Medulla oblongata (tissue), 1 donor: Measurements from ENCODE around the gene LOXL3.

Experiments used
- DNase-seq: peaks from one replicate; pipeline ENCODE4 v3.0.0-alpha.2; 2015; ENCODE audit errors: extremely low spot score

LOXL3 gene

DNA sequence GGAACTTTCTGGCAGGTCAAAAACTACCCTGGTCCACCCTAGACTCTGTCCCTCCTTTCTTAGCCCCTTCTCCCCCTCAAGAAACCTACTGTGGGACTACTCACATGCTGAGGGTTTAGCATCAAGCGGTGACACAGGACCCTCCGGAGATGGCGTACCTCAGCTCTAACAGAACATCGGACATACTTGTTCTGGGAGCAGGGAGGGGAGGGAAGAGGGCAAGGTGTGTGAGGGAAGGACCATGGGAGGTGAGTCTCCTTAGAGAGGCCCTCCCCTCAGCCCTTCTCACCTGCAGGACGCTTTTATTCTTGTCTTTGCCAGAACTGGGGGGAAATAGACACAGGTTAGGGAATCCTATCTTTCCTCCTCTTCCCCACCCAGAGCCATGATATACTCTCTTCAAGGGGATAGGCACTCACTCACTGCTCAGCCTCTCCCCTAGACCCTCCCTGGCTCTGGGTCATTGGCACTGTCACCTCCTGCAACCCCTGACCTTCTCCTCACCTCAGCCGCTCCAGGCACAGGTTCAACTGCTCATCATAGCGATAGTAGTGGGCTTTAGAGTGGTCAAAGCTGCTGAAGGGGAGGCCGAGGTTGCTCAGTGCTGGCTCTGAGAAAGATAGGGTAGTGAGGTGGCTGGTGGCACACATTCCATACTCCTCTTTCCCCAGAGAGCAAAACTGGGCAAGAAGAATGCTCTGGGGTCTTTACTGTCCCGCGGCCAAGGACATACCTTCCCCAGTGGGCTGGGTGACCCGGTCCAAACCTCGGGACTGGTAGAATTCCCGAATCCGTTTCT is 48.1 kb downstream of the LOXL3 start:
- no peak for DNase-seq

DNA sequence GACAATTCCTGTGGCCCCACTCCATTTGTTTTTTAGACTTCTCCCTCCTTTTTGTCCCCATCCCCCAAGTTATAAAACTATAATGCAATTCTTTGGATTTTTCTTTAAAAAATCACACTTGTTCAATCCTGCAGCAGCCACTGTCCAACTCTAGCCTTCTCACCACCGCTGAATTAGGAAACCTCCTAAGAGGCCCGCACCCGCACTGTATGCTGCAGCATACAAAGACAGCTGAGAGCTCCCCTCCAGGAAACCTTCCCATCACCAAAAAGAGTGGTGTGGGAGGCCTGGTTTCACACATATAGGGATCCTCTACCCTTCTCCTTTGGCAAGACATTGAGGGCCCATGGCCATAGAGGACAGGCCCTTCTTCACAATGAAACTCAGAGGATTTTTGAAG is 49.2 kb downstream of the LOXL3 start:
- DNase-seq: no peak

DNA sequence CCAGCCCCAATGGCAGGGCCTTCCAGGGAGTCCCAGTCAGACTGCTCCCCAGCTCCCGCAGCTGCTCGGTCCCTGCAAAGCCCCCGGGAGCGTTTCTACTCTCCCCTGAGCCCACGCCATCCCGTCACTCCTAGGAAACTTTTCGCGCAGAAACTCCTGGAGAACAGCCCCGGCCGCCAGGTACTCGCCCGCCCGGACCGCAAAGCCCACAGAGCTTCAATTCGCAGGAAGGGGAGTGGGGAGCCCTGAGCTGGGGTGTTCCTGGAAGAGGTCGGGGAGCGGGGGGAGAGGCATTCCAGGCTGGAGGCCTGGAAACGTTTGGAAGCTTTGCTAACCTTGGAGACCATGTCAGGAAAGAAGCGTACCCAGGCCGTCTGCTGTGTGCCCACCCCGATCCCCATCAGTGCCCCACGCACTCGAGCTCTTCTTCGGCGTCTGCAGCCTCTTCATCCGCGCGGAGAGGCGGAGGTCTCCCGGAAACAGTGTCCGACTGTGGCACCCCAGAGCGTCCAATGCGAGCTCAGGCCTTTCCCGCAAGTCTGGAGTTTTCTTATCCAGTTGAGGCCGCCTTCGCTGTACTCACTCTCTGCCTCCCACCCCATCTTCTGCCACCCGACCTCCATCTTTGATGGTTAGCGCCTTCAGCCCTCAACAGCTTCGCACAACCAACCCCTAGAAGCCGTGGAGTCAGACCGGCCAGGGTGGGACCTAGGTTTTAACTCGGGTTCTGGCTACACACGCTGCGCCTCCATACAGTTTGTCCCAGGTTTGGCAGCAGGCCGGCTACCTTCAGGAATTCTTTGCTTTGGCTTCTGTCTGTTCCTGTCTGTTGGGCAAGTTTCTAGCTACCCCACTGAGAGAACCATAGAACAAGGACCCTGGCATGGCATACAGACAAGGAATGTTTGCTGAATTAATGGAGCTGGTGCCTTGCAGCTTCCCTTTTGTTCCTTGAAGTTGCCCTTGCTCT is 50.0 kb downstream of the LOXL3 start:
- no peak for DNase-seq

DNA sequence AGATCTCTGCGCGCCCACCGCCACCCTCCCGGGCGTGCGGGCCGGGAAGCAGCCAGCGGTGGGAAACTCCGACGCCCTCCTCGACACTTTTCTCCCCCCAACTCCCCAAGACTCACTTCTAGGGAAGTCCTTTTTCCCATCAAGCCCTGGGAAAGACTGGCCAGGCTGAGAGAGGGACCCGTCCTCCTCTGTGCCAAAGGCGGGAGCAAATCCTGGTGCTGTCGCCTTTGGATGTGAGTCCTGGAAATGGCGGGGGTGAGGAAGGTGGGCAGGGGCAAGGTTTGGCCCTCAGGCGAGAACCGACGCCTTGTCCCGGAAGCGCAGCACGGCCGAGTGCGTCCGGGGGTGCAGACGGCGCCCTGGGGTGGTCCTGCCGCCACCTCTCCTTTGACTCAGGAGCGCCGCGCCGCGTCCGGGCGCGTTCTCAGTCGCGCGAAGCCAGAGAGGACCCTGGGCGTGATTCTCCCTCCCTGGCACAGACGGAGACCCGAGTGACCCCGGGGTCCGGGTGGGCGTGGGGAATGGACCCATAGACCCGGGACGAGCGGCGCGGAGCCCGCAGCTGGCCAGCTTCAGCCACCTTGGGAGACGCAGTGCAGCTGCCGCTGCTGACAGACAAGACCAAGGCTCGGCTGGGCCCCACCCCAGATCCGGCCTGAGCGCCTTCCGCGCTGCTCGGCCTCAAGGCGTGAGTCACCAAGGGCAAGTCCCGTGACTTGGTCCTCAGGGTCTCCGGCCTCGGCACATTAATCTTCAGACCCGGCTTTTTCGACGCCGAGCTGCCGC is 50.8 kb downstream of the LOXL3 start:
- no peak for DNase-seq

DNA sequence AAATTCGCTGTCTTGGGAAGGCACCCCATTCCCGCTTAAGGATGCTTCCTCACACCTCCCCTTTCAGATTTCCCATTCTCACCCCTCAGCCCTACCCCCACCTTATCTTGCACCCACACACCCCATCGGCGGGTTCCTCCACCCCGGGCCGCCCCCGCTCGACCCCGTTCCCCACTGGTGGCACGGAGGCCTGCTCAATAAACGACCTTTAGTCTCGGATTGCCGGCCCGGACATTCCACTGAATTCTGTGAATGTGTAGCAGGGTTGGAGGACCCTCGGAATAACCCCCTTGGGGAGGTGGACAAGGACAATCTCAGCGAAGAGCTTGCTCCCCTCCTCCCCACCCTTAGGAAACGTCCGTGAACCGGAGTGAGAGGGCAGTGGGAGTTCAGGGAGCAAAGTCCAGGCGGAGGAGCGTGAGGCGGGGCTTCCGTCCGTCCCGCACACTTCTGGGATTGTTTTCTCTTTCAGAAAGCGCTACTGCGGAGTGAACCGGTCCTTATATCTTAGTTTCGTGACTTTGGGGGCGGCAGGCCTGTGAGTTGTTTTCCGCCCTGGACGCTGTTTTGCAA is 51.5 kb downstream of the LOXL3 start:
- DNase-seq: no peak

DNA sequence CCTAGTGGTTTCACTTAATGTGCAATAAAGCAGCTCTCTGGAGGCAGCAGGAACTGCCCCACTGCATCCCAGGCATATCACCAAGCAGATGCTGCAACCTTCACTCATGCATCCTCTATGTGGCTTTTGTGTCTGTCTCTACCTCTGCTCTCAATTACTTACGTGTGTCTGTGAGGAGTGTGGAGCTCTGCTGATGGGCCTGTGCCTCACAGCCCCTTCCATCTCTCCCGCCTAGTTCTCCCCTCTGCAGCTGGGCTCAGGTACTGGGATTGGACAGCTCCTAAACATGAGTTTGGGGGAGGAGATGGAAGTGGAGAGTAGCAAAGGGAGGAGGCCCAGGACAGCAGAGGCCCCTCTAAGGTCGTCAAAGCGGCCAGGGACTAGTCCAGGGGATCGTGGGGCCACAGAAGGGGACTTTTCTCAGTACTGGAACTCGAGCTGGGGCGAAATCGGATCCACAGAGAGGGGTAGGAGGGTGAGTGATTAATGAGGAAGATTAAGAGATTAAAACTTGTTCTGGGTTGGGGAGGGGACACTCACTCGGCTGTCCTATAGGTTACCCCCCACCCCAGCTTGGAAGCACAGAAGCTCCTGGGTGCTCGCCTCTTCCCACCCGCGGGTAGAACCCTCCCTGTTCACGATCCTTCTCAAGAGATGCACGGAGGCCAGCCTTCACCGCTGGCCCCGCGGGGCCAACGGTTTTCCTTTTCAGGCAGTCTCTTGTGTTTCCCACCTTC is 52.2 kb downstream of the LOXL3 start:
- no peak for DNase-seq

DNA sequence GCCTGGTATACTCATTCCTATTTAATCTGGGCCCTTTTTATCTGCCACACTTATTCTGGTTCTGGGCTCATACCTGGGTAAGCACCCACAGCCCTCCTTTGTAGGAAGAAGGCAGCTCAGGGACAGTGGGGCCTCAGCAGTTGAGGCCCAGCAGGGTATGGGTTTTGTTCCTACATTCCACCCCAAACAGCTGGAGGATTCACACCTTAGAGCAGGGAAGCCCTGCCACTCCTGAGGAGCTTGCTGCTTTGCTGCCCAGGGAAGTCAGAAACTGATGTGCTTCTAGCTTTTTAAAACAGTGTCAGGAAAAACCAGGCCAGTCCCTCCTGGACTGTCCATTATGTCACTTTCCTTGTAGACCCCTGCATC is 53.2 kb downstream of the LOXL3 start:
- DNase-seq: no peak

DNA sequence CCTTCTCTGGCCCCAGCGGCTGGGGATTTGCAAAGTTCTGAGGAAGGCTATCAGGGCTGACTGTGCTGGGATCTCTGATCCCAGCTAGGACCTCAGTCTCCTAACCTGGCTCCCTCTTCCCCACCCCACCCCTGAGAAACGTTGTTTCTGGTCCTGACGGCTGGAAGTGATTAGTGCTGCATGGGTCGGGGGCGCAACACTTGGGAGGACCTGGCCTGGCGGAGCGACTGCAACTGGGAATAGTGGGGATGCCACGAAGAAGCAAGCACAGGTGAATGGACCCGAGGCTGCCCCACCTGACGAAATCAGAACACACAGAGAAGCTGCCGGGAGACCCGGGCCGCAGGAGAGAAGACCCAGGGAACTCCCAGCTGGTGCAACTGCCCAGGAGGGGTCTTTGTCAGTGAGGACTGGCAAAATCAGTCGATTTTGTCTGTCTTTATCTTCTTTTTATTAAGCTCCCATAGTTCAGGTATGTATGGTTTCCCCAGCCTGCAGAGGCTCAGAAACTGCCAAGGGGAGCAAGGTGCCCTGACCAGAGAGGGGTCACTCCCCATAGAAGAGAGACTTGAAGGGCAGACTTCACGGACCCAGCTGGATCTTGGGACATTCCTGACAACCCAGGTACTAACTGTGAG is 53.7 kb downstream of the LOXL3 start:
- DNase-seq: no peak

DNA sequence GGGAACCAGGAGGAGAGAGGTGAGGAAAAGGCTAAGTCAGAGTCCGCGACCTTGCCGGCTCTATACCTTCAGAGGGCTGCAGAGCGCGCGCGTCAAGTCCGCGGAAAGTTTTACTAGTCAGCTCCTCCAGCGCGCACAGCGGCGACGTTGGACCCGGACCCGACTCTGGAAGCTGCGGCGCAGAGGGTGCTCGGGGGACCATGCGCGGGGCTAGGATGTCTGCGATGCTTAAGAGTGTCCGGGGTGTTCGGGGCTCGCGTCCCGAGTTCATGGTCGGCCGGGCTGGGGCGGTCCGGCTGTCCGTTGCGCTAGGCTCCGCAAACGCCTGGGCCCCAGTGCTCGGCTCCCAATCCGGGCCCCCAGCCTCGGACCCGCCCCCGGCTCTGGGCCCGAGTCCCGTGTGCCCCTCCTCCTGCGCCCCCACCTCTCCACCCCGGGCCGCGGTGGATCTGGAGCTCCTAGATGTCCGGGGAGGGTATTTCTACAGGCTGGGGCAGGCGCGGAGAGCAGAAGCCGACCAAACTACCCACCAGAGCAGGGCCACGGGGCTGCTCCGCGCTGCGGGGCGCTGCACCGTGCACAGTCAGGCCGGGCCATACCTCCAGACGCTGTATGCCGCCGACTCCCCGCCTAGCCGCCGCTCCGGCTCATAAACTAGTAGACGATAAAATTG is 54.3 kb downstream of the LOXL3 start, which contains the start of gene LBX2:
LBX2 (minus strand) TSS at position 337 of the 673 bp plus-strand sequence; CDS start at position 271, 66 bp downstream.
- no peak for DNase-seq

DNA sequence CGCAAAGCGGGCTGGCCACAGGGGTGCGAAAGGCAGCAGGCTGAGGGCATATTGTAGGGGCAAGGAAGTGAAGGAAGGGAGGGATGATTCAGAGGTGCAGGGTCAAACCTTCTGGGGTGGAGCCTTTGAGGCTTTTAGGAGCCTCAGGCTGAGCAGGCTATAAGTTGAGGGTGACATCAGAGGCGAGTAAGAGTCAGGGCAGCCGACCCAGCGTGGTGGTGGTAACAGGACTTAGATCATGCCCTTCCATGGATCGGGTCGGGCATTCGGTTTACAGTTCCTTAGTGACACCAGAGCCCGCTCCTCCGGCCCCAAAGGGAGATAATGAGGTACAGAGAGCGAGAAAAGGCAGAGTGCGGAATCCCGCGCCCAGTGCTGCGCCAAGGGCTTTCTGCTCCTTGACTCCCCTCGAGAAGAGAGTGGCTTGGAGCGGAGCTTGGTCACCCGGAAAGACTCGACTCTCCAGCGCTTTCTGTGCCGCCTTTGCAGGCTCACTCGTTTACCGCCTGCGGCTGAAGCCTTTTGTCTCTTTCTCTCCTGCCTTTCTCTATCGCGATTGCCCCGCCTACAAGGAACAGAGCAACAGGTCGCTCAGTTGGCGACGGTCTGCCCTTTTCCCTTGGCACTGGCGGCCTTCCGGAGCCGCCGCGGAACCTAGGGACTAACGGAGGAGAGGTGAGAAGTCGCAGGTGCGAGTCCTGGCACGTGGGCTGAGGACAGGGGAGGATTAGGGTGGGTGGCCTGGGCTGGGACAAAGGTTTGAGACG is 55.1 kb downstream of the LOXL3 start:
- DNase-seq: no peak

DNA sequence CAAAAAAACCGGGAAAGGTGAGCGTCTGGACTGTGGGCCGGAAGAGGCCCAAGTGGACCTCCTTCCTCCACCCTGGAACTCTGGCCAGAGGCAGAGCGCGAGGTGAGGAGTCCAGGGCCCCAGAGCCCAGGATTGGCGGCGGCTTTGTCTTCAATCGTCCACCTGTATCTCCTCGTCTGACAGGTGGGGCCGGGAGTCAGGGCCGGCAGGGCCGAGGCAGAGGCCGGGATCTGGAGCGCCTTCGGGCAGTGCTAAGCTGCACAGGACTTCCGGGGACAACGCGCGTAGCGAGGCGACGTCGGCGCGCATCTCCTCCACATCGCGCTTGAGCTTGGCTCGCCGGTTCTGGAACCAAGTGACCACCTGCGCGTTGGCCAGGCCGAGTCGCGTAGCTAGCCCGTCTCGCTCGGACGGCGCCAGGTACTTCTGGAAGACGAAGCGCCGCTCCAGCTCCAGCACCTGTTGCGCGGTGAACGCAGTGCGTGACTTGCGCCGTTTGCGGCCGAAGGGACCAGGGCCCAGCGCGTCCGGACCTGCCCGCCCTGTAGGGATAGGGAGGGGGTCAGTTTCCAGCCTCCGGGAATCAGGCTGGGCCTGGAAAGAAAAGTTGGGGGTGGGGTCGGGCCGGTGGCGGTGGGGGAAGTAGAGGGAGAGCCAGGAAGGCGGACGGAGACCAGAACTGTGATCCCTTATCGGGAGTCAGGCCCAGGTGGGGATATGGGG is 55.8 kb downstream of the LOXL3 start:
- no peak for DNase-seq

DNA sequence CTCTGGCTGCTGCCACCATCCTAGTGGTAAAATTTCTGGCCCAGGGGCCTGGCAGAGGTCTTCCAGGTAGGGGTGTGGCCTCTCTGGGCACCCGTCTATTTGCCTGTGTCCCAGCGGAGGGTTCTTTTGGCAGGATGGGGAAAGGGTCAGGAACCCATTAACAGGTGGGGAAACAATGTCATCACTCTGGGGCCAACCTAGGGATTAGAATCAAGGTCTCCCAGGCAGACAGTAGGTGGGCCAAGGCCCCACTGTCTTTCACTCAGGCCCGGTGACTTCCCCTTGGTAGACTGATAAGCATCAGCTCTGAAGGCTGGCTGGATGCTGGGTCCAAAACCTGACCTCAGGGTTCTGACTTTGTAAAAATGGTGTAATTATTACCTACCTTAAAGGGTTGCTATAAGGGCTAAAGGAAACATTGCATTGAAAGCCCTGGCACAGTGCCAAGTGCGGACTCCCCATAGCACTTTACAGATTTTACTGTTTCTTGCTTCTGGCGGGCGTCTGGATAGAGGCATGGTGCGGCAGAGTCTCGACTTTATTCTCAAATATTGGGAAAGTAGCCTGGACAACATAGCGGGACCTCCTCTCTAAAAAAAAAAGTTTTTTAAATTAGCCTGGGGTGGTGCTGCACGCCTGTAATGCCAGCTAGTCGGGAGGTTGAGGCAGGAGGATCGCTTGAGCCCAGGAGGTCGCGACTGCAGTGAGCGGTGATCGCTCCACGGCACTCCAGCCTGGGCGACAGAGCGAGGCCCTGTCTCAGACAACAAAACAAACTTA is 56.6 kb downstream of the LOXL3 start:
- no peak for DNase-seq

DNA sequence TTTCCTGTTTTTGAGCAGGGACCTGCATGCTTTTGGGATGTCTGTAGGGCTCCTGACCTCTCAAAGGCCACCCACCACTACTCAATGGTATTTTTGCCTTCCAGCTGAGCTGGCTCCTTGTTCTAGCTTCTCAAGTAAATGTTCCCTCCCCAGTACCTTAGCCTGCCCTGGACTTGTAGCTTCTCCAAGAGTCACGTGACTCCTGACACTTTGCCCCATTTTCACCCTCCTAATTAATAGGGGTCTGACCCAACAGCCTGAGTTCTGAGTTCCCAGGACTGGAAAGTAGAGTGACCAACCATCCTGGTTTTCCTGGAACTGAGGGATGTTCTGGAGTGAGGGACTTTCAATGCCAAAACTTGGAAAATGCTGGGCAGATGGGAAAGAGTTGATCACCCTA is 58.3 kb downstream of the LOXL3 start:
- no peak for DNase-seq

DNA sequence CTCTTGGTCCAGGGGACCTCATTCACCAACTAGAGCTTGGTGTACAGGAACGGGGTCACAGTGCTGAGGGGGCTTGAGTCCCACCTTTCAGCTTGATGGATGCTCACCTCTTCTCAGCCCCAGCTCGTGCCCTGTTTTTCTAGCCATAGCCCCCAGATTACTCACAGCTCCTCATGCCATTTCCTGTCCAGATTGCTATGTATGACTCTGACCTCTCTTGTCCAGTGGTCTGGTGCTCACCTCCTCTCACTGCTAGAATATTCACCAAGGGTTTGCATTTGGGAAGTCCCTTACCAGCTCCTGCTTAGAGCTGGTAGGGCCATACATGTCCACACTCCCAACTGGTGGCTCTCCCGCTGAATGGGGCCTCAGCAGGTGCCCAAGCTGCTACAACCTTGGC is 60.2 kb downstream of the LOXL3 start:
- DNase-seq: no peak

DNA sequence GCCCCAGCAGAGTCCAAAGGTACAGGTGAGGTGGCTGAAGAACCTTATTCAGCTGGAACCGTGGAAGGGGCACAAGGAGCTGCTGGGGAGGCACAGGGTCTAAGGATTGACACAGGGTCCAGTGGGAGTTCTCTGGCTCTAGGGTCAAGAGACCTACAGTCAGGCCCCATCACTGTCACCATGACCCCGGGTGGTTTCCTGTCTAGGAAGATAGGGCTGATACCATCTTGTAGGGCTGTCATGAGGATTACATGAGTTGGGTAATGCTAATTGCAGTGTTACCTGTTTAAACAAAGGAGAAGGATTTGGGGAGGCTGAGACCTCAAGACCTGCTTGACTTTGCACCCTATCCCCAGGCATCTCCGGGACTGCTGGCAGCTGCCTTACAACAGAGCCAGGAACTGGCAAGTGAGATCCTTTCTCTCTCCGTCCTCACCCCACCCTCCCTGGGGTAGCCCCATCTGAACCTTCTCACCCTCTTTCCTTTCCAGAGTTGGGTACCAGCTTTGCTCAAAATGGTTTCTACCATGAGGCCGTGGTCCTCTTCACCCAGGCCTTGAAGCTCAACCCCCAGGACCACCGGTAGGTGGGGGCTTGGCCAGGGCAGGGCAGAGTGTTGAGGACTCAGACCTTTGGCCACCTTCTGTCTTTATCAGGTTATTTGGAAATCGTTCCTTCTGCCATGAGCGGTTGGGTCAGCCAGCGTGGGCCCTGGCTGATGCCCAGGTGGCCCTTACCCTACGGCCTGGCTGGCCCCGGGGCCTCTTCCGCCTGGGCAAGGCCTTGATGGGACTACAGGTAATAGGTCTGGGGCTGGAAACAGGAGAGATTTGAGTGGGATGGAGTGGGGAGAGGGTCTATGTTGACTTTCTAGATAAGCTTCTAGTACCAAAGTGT is 61.8 kb downstream of the LOXL3 start:
- DNase-seq: no peak

DNA sequence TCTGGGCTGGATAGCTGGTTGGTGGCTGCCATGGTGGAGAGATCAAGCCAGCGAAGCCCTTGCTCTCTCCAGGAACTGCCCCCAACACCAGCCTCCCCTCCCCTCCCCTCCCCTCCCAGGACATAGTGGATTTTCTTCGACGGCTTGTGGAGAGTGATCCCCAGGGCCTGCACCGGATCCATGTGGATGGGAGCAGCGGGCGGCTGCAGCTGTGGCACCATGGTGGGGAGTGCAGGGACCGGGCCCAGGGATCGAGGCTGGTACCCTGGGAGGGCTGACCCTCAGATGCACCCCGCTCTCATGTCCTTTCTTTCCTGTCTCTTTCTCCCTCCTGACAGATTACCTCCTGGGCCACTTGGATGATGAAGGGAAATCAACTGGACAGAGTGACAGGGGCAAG is 63.8 kb downstream of the LOXL3 start:
- no peak for DNase-seq
